Right lung (tissue), 5 donors: ENCODE measurements around the gene PLAAT2. TPM values are rescaled to one million over a fixed set of nuclear protein-coding genes. Genes with fewer than 3 reads are reported as not detected.
"Not testable (repeated sequence)": the region's sequence is repeated elsewhere in the genome, so short reads cannot be mapped to it uniquely, and the experiment has no call there.

Experiments
- DNase-seq, 2 donors: peaks; one replicate each; pipeline ENCODE4 v3.0.0-alpha.2; 2013
- polyA plus RNA-seq, 5 donors: library from polyadenylated mRNA; unstranded; fragments of 120-200 nt; gene quantifications; one replicate each; pipeline versions ENCODE4 v1.2.1 to v1.2.3, GENCODE V29; 2013; ENCODE audit warnings: inconsistent platforms in 1 of 5, low replicate concordance in 1 of 5; ENCODE audit not compliant: insufficient read length in 5 of 5, insufficient read depth in 1 of 5

PLAAT2 gene
- polyA plus RNA-seq, 5 donors: 0.14 TPM; not detected in 4

DNA sequence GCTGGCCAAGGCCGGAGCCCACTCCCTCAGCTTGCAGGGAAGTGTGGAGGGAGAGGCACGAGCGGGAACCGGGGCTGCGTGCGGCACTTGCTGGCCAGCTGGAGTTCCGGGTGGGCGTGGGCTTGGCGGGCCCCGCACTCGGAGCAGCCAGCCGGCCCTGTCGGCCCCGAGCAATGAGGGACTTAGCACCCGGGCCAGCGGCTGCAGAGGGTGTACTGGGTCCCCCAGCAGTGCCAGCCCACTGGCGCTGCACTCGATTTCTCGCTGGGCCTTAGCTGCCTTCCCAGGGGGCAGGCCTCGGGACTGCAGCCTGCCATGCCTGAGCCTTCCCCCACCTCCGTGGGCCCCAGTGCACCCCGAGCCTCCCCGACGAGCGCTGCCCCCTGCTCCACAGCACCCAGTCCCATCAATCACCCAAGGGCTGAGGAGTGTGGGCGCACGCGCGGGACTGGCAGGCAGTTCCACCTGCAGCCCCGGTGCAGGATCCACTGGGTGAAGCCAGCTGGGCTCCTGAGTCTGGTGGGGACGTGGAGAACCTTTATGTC, 13.0 kb downstream of the PLAAT2 start:
- DNase-seq: not testable (repeated sequence)

DNA sequence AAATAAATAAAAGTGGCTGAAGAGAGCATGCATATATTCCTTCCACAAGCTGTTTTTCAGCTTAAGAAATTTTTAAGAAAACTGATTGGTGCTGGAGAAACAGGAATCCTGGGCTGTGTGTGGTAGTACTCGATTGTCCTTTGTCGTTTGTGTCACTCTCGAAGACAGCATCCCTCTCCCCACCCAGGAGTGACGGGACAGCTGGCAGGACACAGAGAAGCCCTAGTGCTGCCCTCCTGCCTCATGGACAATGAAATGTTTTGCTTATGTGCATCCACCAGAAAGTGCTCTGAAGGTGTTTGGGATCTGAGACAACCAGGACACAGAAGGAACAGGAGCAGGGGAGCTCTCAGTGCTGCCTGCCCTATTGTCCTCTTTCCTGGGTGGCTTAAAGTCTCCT, 13.8 kb downstream of the PLAAT2 start:
- DNase-seq: no peak

GRCh38 chr11:63548178-63548577, 15.0 kb downstream of the PLAAT2 start:
- no peak for DNase-seq

- no peak for DNase-seq
These were observed 16.1 kb downstream of the PLAAT2 start for GRCh38 chr11:63547061-63547460.

DNA sequence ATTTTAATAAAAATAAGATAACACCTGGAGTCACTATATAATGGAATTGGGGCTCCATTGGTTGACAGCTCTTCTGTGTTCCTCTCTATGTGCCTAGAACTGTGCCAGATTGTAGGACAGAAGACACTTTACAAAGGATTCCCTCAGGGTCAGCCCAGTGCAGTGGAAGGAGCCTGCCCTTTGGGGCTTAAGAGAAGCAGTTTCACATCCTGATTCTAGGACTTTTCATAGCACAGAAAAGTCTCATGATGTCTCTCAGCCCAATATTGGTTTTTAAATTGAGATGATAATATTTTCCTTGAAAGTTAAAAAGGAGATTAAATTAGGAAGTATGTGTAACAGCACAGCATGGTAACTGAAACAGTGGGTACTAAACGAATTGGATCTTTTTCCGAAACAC, 19.5 kb downstream of the PLAAT2 start:
- no peak for DNase-seq

- not testable (repeated sequence) for DNase-seq
These were observed 20.7 kb downstream of the PLAAT2 start for GRCh38 chr11:63542506-63542905.

DNA sequence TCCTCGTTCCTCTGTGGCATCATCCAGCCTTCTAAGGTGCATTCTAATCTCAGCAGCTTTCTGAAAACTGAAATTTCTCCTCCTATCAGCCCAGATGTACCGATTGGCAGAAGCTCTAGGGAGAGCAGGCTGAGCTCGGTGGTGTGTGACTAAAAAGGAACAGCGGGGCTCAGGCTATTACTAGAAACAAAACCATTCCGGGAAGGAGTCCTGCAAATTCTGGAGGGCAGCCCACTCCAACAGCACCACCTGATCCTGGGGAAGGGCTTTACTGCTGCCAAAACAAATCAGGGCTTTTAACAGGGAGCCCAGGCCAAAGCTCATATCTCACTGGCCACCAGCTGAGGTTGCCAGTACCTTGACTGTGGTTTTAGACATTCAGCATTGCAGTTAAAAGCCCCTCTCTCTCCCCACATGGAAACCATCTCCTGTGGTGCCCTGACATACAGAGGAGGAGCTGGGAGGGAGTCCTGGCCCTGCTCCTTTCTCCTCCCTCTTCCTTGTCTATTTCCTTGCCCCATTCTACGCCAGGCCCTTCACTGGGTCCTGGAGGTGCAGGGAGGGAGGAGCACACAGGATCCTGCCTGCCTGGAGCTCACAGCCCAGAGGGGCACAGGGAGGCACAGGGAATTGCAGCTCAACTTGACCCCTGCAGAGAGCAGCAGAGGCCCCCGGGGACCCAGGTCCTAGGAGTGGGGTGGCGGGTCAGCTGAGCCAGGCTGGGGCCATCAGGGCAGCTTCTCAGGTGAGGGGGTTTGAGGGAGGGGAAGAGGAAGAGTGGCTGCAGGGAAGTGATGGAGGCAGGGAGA, 25.7 kb downstream of the PLAAT2 start:
- DNase-seq: peak in 1 of 2 donors; percentile 12

GRCh38 chr11:63536669-63537292, 26.4 kb downstream of the PLAAT2 start, which contains the start of gene PLAAT4:
Gene PLAAT4 (plus strand): TSS chr11:63536808. CDS start chr11:63536869, 61 bp downstream.
- peak in 1 of 2 donors; percentile 50 for DNase-seq

DNA sequence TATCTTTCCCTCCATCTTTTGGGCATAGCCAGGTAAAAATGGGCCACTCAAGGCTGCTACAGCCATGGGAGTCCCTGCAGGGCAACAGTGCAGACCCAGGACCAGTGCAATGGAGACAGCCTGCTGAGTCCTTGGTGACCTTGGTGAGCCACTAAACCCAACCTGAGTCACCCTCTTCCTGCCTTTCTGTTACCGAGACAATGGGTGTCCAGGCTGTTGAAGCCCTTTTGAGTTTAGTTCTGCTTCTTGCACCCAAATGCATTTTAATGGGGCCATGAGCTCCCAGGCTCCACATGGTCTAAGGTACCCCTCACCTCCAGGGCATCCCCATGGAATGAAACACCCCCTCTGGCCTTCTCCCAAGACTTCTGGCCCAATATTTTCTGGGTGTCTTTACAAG, 27.4 kb downstream of the PLAAT2 start:
- no peak for DNase-seq

- DNase-seq: no peak
These were observed 28.2 kb downstream of the PLAAT2 start for GRCh38 chr11:63534895-63535461.

DNA sequence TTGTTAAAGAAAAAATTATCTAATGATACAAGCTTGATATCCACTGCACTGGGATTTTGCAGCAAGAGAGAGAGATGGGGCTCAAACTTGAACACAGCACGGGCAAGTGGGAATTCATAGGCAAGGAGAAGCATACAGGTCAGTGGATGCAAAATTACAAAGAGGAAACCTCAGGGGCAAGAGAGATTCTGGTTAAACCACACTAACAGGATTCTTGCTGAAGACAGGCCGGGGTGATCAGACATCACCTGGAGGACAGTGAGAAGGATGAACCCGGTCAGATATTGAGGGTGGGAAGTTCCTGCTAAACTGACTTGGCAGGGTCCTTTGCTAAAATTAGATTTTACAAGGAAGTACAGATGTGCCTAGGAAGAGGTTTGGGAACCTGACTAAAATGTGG, 29.1 kb downstream of the PLAAT2 start:
- DNase-seq: no peak

DNA sequence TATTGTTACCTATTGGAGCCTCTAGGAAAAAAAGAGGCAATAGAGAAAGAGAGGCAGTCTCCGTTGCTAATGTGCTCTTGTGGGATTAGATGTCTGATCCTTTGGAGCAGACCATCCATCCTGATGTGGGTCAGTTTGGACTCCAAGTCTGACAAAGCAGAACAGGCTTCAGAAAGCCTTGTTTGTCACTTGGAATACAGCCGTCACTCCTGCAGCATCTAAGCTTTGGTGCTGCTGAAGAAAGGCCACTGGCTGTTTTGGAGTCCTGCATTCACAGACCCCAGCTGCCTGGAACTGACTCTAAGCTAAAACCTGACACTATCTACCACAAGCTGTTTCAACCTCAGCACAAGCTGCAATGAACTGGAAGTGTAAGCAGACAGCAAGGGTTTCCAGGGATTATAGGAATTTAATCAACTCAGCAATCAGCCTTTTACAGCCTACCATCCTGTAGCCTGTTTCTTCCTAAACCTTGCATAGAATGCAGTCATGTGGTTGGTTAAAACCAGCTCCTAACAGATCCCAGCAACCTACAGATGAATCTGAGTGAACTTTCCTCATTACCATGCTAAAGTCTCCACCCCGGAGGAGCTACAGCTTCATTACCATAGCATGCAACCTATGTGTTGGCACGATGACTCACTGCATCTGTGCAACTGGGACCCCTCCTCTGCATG, 30.2 kb downstream of the PLAAT2 start:
- no peak for DNase-seq

DNA sequence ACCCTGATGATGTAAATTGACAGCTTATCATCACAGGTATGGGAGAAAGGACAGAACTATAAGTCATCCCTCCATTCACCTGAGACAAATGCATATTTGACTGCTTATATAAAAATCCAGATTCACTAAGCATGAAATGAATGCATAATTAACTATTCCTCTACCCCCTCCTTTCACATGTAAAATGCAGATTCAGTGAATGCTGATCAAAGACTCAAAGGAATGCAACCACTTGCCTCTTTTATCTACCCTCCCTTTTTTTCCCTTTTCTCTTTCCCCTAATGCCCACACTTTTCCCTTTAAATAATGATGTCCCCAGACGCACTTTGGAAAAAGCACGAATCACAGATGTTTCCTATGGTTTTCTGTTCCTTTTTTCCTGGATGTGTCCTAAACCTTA, 31.1 kb downstream of the PLAAT2 start:
- DNase-seq: no peak

DNA sequence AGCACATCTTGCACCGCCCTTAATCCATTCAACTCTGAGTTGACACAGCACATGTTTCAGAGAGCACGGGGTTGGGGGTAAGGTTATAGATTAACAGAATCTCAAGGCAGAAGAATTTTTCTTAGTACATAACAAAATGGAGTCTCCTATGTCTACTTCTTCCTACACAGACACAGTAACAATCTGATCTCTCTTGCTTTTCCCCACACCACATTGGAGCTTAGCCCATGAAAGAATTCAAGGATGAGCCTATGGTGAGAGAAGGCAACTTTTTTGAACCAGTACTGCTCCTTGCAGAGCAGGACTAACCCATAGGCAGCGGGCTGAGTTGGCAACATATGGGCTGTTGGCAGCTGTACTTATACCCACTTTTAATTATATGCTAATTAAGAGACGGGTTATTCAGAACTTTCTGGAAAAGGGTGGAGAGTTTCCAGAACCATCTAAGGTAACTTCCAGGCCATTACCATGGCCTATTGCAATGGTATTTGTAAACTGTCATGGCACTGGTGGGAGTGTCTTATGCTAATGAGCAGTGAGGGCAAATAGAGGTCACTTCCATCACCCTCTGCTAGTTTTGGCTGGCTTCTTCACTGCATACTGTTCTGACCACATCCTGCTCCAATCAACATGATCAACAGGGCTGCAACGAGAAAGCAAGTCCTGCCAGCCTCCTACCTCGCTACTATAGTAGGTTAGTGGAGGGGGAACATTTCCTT, 31.9 kb downstream of the PLAAT2 start:
- DNase-seq: peak in 1 of 2 donors; percentile 35

GRCh38 chr11:63530021-63530420, 33.2 kb downstream of the PLAAT2 start:
- no peak for DNase-seq

GRCh38 chr11:63529373-63529772, 33.8 kb downstream of the PLAAT2 start:
- DNase-seq: not testable (repeated sequence)

DNA sequence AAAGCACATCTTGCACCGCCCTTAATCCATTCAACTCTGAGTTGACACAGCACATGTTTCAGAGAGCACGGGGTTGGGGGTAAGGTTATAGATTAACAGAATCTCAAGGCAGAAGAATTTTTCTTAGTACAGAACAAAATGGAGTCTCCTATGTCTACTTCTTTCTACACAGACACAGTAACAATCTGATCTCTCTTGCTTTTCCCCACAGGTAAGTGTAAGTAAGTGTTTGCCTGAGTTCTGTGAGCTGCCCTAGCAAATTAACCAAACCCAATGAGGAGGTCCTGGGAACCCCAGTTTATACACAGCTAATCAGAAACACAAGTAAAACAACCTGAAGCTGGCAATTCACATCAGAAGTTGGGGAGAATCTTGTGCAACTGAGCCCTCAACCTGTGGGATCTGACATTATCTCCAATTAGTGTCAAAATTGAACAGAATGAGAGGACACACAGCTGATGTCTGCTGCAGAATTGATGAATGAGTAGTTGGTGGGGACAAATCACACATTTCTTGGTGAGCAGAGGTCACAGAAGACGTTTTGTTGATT, 34.4 kb downstream of the PLAAT2 start:
- DNase-seq: not testable (repeated sequence)

DNA sequence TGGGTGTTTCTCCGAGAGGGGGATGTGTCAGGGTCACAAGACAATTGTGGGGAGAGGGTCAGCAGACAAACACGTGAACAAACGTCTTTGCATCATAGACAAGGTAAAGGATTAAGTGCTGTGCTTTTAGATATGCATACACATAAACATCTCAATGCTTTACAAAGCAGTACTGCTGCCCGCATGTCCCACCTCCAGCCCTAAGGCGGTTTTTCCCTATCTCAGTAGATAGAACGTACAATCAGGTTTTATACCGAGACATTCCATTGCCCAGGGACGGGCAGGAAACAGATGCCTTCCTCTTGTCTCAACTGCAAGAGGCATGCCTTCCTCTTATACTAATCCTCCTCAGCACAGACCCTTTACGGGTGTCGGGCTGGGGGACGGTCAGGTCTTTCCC, 35.0 kb downstream of the PLAAT2 start:
- DNase-seq: not testable (repeated sequence)

DNA sequence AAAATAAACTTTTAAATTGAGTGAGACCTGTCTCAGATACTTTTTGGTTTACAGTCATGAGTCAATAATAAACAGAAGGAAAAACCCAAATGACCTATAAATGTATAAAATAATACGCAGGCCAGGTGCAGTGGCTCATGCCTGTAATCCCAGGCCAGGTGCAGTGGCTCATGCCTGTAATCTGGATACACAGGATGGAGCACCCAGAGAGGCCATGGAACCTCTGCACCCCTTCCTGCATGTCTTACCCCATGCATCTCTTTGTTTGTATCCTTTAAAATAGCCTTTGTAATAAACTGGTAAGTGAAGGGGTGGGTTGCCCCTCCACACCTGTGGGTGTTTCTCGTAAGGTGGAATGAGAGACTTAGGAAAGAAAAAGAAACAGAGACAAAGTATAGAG, 35.5 kb downstream of the PLAAT2 start:
- no peak for DNase-seq

DNA sequence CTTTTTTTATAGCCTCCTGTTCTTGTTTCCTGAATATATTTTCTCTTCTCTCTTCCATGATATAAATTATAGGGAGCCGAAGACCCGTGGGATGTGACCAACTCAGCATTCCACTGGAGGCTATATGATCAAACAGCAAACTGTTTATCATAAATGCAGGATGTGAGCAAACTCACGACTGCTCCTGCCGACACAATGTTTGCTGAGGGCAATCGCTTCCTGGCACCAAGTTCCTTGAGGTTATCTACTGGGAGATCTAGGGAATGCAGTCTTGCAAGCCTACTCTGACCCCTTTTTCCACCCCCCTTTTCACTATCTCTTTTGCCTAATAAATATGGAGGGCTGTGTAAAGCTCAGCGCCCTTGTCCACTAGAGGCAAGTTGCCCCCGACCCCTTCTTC, 40.0 kb downstream of the PLAAT2 start:
- DNase-seq: no peak

GRCh38 chr11:63521896-63522295, 41.3 kb downstream of the PLAAT2 start:
- no peak for DNase-seq
